DOHH2 (cell line): ENCODE results near the gene BEND5.
A peak's percentile ranks its signal among the peaks of the same experiment; 100 is the strongest.

Experiments used
- H3F3A ChIP-seq: fragments of 200-600 bp; sonication (generic), shearing (Covaris generic); 2 replicates; pipeline ENCODE4 v1.6.0; 2016; ENCODE audit warnings: antibody characterized with exemption, mild to moderate bottlenecking; ENCODE audit not compliant: control insufficient read depth, insufficient read depth
- H3K27ac ChIP-seq: fragments of 200-600 bp; sonication (generic); 2 replicates; pipeline ENCODE4 v1.5.1; 2014; ENCODE audit warnings: low read depth, mild to moderate bottlenecking, low read length, moderate library complexity
- H3K27me3 ChIP-seq: fragments of 200-600 bp; sonication (generic); 2 replicates; pipeline ENCODE4 v1.6.1; 2014; ENCODE audit warnings: mild to moderate bottlenecking, low read length, mixed read lengths; ENCODE audit not compliant: control insufficient read depth
- H3K36me3 ChIP-seq: fragments of 200-600 bp; sonication (generic); 2 replicates; pipeline ENCODE4 v1.6.1; 2014; ENCODE audit warnings: mild to moderate bottlenecking, low read length, moderate library complexity, mixed read lengths; ENCODE audit not compliant: control insufficient read depth
- H3K4me1 ChIP-seq: fragments of 200-600 bp; sonication (generic); 2 replicates; pipeline ENCODE4 v1.6.1; 2014; ENCODE audit warnings: mild to moderate bottlenecking, low read length, mixed read lengths; ENCODE audit not compliant: control insufficient read depth
- H3K4me2 ChIP-seq: fragments of 200-600 bp; sonication (generic); 2 replicates; pipeline ENCODE4 v1.6.0; 2014; ENCODE audit warnings: mild to moderate bottlenecking, low read length, moderate library complexity
- H3K4me3 ChIP-seq: fragments of 200-600 bp; sonication (generic); 2 replicates; pipeline ENCODE4 v1.5.1; 2014; ENCODE audit warnings: mild to moderate bottlenecking, low read length, mixed read lengths
- H3K79me2 ChIP-seq: fragments of 200-600 bp; sonication (generic); 2 replicates; pipeline ENCODE4 v1.6.1; 2014; ENCODE audit warnings: mild to moderate bottlenecking, low read length, mixed read lengths; ENCODE audit not compliant: control insufficient read depth
- H3K9me2 ChIP-seq: fragments of 200-600 bp; sonication (generic); replicated peaks from 2 replicates; pipeline ENCODE4 v1.6.1; 2014; ENCODE audit warnings: mild to moderate bottlenecking, low read length, mixed read lengths; ENCODE audit not compliant: control insufficient read depth
- H3K9me3 ChIP-seq: fragments of 200-600 bp; sonication (generic); 2 replicates; pipeline ENCODE4 v1.6.1; 2014; ENCODE audit warnings: antibody characterized with exemption, low read length, mixed read lengths; ENCODE audit not compliant: control insufficient read depth, insufficient read depth
- H4K20me1 ChIP-seq: fragments of 200-600 bp; sonication (generic); 2 replicates; pipeline ENCODE4 v1.6.0; 2014; ENCODE audit warnings: low read depth, mild to moderate bottlenecking, antibody characterized with exemption, low read length, moderate library complexity; ENCODE audit not compliant: control insufficient read depth, insufficient read depth
- EZH2phosphoT487 ChIP-seq: fragments of 200-600 bp; sonication (generic); IDR thresholded peaks from 2 replicates; pipeline ENCODE4 v1.6.1; 2017; ENCODE audit warnings: borderline replicate concordance, mild to moderate bottlenecking, antibody characterized with exemption, low read length, moderate library complexity, mixed read lengths
- TF ChIP-seq, protein P1 (sequence below): fragments of 200-600 bp; sonication (generic); IDR thresholded peaks from one replicate; pipeline ENCODE4 v1.5.1; 2014; ENCODE audit warnings: antibody characterized with exemption, mild to moderate bottlenecking, low read depth, low read length; ENCODE audit not compliant: poor library complexity, severe bottlenecking

BEND5 gene

DNA sequence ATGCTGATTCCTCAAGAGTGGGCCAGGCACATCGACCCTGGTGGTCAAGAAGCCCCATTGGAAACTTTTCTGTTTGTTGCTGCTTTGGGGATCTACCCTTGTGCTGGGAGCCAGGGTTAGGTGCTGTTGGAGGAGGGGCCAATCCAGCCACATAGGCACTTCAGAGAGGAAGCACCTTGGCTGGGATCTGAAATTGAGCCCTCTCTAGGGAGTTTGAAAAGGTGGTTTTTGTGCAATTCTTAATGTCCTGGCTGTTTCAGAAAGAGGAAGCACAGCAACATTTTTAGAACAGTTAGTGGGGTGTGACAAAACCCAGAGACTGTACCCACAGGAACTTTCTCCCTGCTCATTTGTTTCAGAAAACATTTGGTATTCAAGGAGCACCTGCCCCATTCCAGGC lies 17.2 kb upstream of the BEND5 start:
- H3K4me2 ChIP-seq: peak overlapping the region; percentile 44
- no peak overlapping the region for H3K27ac ChIP-seq

GRCh38 chr1:48792961-48793360 lies 16.3 kb upstream of the BEND5 start:
- TF ChIP-seq EZH2phosphoT487: no peak
- TF ChIP-seq, protein P1, sequence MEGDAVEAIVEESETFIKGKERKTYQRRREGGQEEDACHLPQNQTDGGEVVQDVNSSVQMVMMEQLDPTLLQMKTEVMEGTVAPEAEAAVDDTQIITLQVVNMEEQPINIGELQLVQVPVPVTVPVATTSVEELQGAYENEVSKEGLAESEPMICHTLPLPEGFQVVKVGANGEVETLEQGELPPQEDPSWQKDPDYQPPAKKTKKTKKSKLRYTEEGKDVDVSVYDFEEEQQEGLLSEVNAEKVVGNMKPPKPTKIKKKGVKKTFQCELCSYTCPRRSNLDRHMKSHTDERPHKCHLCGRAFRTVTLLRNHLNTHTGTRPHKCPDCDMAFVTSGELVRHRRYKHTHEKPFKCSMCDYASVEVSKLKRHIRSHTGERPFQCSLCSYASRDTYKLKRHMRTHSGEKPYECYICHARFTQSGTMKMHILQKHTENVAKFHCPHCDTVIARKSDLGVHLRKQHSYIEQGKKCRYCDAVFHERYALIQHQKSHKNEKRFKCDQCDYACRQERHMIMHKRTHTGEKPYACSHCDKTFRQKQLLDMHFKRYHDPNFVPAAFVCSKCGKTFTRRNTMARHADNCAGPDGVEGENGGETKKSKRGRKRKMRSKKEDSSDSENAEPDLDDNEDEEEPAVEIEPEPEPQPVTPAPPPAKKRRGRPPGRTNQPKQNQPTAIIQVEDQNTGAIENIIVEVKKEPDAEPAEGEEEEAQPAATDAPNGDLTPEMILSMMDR: no peak
- no peaks in the 10 kb centered on the region for H3K27me3 ChIP-seq

More for the DNA sequence above, 17.2 kb upstream of the BEND5 start:
- no peaks in the 10 kb centered on the region for H3K9me2 ChIP-seq
- no peaks in the 10 kb centered on the region for H3K27me3 ChIP-seq
- H3K9me3 ChIP-seq: no peaks in the 10 kb centered on the region
- no peaks in the 10 kb centered on the region for H3K36me3 ChIP-seq
- peak overlapping the region; percentile 16 for H3K4me3 ChIP-seq
- H3K79me2 ChIP-seq: no peaks in the 10 kb centered on the region
- H3F3A ChIP-seq: no peaks in the 10 kb centered on the region
- H4K20me1 ChIP-seq: no peaks in the 10 kb centered on the region
- TF ChIP-seq, protein P1: no peak
- no peak for TF ChIP-seq EZH2phosphoT487
- H3K4me1 ChIP-seq: peaks cover 31% of the 10 kb centered on the region

GRCh38 chr1:48790397-48790796 lies 13.7 kb upstream of the BEND5 start:
- no peaks in the 10 kb centered on the region for H3K27me3 ChIP-seq
- no peaks in the 10 kb centered on the region for H3F3A ChIP-seq
- TF ChIP-seq, protein P1: no peak
- no peak for TF ChIP-seq EZH2phosphoT487
- no peak overlapping the region for H3K4me2 ChIP-seq
- H3K27ac ChIP-seq: no peak overlapping the region
- H3K36me3 ChIP-seq: no peaks in the 10 kb centered on the region
- no peaks in the 10 kb centered on the region for H3K9me2 ChIP-seq
- peaks cover 31% of the 10 kb centered on the region for H3K4me1 ChIP-seq
- no peaks in the 10 kb centered on the region for H4K20me1 ChIP-seq
- H3K9me3 ChIP-seq: no peaks in the 10 kb centered on the region
- no peaks in the 10 kb centered on the region for H3K79me2 ChIP-seq
- no peak overlapping the region for H3K4me3 ChIP-seq

More at GRCh38 chr1:48792961-48793360, 16.3 kb upstream of the BEND5 start:
- no peak overlapping the region for H3K4me3 ChIP-seq
- no peaks in the 10 kb centered on the region for H3F3A ChIP-seq
- no peaks in the 10 kb centered on the region for H3K36me3 ChIP-seq
- no peak overlapping the region for H3K27ac ChIP-seq
- no peaks in the 10 kb centered on the region for H3K9me3 ChIP-seq
- 0 out of 2 replicates have a peak overlapping the region, but pooled peaks have one; percentile 44 for H3K4me2 ChIP-seq
- peaks cover 31% of the 10 kb centered on the region for H3K4me1 ChIP-seq
- no peaks in the 10 kb centered on the region for H4K20me1 ChIP-seq
- no peaks in the 10 kb centered on the region for H3K79me2 ChIP-seq
- H3K9me2 ChIP-seq: no peaks in the 10 kb centered on the region
